Endothelial cell of umbilical vein (primary cell): Measurements from ENCODE around the gene SH3D21. TPM values are rescaled to one million over a fixed set of nuclear protein-coding genes. Genes with fewer than 3 reads are reported as not detected.

Experiments used
- BruUV-seq: library from RNA; stranded (reverse); fragments of 400-500 nt; replicated peaks from 2 replicates; lab custom pipeline; 2021; lab: Mats Ljungman, UMichigan
- CTCF ChIA-PET: fragments of 300-600, 350-600 bp; sonication (Branson Sonifier 250); formaldehyde crosslinking; loops from one replicate; lab custom pipeline; 2021; ENCODE audit warnings: antibody characterized with exemption, inconsistent platforms; lab: Charles Lee
- POLR2A ChIA-PET: fragments of 300-600, 350-600 bp; sonication (Branson Sonifier 250); formaldehyde crosslinking; loops from one replicate; lab custom pipeline; 2021; ENCODE audit warnings: antibody characterized with exemption, inconsistent platforms; lab: Charles Lee
- DNase-seq: peaks from one replicate; pipeline ENCODE4 v3.0.0-alpha.2; 2011; ENCODE audit warnings: low read depth, low spot score
- FAIRE-seq: peaks from 2 replicates; lab custom pipeline; 2011; peaks lifted over from hg19 to GRCh38; lab: Jason Lieb, UNC
- H2AFZ ChIP-seq: 2 replicates; pipeline ENCODE4 v1.6.0; 2012; ENCODE audit warnings: low read depth, low read length, control low read depth, inconsistent platforms
- H3K27ac ChIP-seq: 2 replicates; pipeline ENCODE4 v1.5.1; 2011; ENCODE audit warnings: low read depth, mild to moderate bottlenecking, control low read depth, low read length, moderate library complexity; ENCODE audit not compliant: insufficient read depth
- H3K27me3 ChIP-seq, 2 experiments: 2 replicates each; pipeline versions ENCODE4 v1.6.0 to v1.6.1; 2011; ENCODE audit warnings: low read length in 2 of 2, mixed read lengths in 1 of 2; ENCODE audit not compliant: control insufficient read depth in 2 of 2, insufficient read depth in 2 of 2
- H3K36me3 ChIP-seq, 2 experiments: 2 replicates in 1 of 2; 3 replicates in 1 of 2; pipeline ENCODE4 v1.5.1; 2011; ENCODE audit warnings: low read length in 2 of 2, mild to moderate bottlenecking in 1 of 2, moderate library complexity in 1 of 2; ENCODE audit not compliant: control insufficient read depth in 2 of 2, insufficient read depth in 2 of 2; ENCODE audit errors: extremely low read depth in 1 of 2
- H3K4me1 ChIP-seq: 3 replicates; pipeline ENCODE4 v1.5.1; 2011; ENCODE audit warnings: mild to moderate bottlenecking, low read length; ENCODE audit not compliant: control insufficient read depth, insufficient read depth; ENCODE audit errors: extremely low read depth
- H3K4me2 ChIP-seq: 2 replicates; pipeline ENCODE4 v1.6.1; 2011; ENCODE audit warnings: low read length, control low read depth, mixed read lengths; ENCODE audit not compliant: insufficient read depth
- H3K4me3 ChIP-seq, 3 experiments: fragments of 200-600 bp in 1 of 3; sonication (generic), shearing (Covaris generic) in 1 of 3; replicated peaks in 1 of 3; 2 replicates each; pipeline ENCODE4 v1.5.1; 2011 to 2016; ENCODE audit warnings: control low read depth in 3 of 3, low read length in 3 of 3, mild to moderate bottlenecking in 2 of 3, inconsistent platforms in 1 of 3, low read depth in 1 of 3, moderate library complexity in 1 of 3; ENCODE audit not compliant: insufficient read depth in 1 of 3
- H3K79me2 ChIP-seq: 2 replicates; pipeline ENCODE4 v1.6.0; 2012; ENCODE audit warnings: low read length, inconsistent platforms; ENCODE audit not compliant: control insufficient read depth, insufficient read depth
- H3K9ac ChIP-seq: replicated peaks from 2 replicates; pipeline ENCODE3; 2011; ENCODE audit warnings: low read length, control low read depth; ENCODE audit not compliant: insufficient read depth; ENCODE audit errors: extremely low read depth
- H3K9me1 ChIP-seq: replicated peaks from 3 replicates; pipeline ENCODE4 v1.6.0; 2011; ENCODE audit warnings: mild to moderate bottlenecking, low read length; ENCODE audit not compliant: control insufficient read depth, insufficient read depth; ENCODE audit errors: extremely low read depth
- H3K9me3 ChIP-seq: replicated peaks from 2 replicates; pipeline ENCODE4 v1.5.1; 2012; ENCODE audit warnings: low read length, inconsistent platforms; ENCODE audit not compliant: control insufficient read depth, insufficient read depth
- H4K20me1 ChIP-seq: replicated peaks from 2 replicates; pipeline ENCODE3; 2011; ENCODE audit warnings: mild to moderate bottlenecking, low read length; ENCODE audit not compliant: control insufficient read depth, insufficient read depth; ENCODE audit errors: extremely low read depth
- EZH2 ChIP-seq: IDR thresholded peaks from 2 replicates; pipeline ENCODE4 v1.6.1; 2012; ENCODE audit warnings: borderline replicate concordance, low read depth, mild to moderate bottlenecking, moderate library complexity, low read length, inconsistent platforms; ENCODE audit not compliant: severe bottlenecking
- FOS ChIP-seq: IDR thresholded peaks from 2 replicates; pipeline ENCODE4 v1.6.1; 2011; ENCODE audit warnings: mild to moderate bottlenecking, low read length, moderate library complexity, borderline replicate concordance; ENCODE audit not compliant: insufficient read depth
- GATA2 ChIP-seq: IDR thresholded peaks from 2 replicates; pipeline ENCODE4 v1.7.0; 2011; ENCODE audit warnings: low read depth, mild to moderate bottlenecking, moderate library complexity, mixed read lengths, low read length; ENCODE audit not compliant: insufficient read length, insufficient read depth
- JUN ChIP-seq: IDR thresholded peaks from 2 replicates; pipeline ENCODE4 v1.6.1; 2011; ENCODE audit warnings: borderline replicate concordance, low read depth; ENCODE audit not compliant: insufficient read length, insufficient read depth
- MAX ChIP-seq: IDR thresholded peaks from 2 replicates; pipeline ENCODE4 v1.6.1; 2011; ENCODE audit not compliant: insufficient read depth, insufficient read length
- MYC ChIP-seq: IDR thresholded peaks from one replicate; pipeline ENCODE4 v1.6.1; 2011; ENCODE audit warnings: mild to moderate bottlenecking, low read depth, low read length
- POLR2A ChIP-seq: IDR thresholded peaks from 2 replicates; pipeline ENCODE4 v1.6.1; 2012; ENCODE audit warnings: low read depth, mild to moderate bottlenecking, control low read depth, low read length
- POLR2AphosphoS5 ChIP-seq: IDR thresholded peaks from 2 replicates; pipeline ENCODE4 v1.6.1; 2012; ENCODE audit warnings: low read depth, mild to moderate bottlenecking, control low read depth, low read length, moderate library complexity; ENCODE audit not compliant: insufficient read depth
- dilution Hi-C: fragments of 300-500 bp; cut with MboI; formaldehyde crosslinking; loops from one replicate; pipeline ENCODE4 v1.15.0; 2019; ENCODE audit warnings: low sequenced_read_pairs; ENCODE audit not compliant: extremely low pct_ligation_motif_present
- intact Hi-C: fragments of 100-400 bp; cut with micrococcal nuclease; formaldehyde crosslinking; loops from one replicate; pipeline ENCODE4 v1.10.0; 2022
- polyA plus RNA-seq, 4 experiments: library from polyadenylated mRNA; depleted of rRNA in 3 of 4; stranded (reverse) in 3 of 4; unstranded in 1 of 4; fragments of >200 nt; gene quantifications; 2 replicates each; pipeline versions ENCODE4 v1.2.1 to v1.2.3, GENCODE V29; 2011 to 2012; ENCODE audit warnings: missing spikeins in 1 of 4
- total RNA-seq: library from RNA; stranded (reverse); gene quantifications from 2 replicates; pipeline ENCODE4 v1.2.3, GENCODE V29; 2021
- TF ChIP-seq, protein P1 (sequence below), 2 donors: IDR thresholded peaks; 1 replicate in 1 of 2; 2 replicates in 1 of 2; pipeline ENCODE4 v1.5.1; 2011; ENCODE audit warnings: low read length in 2 of 2, mild to moderate bottlenecking in 2 of 2, moderate library complexity in 2 of 2, control low read depth in 1 of 2, inconsistent platforms in 1 of 2, low read depth in 1 of 2; ENCODE audit not compliant: insufficient read depth in 1 of 2; ENCODE audit errors: extremely low read depth in 1 of 2

Gene SH3D21
- total and polyA plus RNA-seq, 2 donors (not counting 3 experiments of a cell fraction or from before 2014, with no cell fraction given) = 1.8 to 7.2 TPM

GRCh38 chr1:36298640-36299039 lies 7.5 kb upstream of the SH3D21 start:
- FAIRE-seq = peak; percentile 33
- Histone ChIP-seq H3K27ac (no peak overlapping the region), H3K4me3 (no peak overlapping the region), H4K20me1 (no peaks in the 10 kb centered on the region), H3K4me2 (no peak overlapping the region), H3K9me3 (no peaks in the 10 kb centered on the region), H3K9ac (no peak overlapping the region), H3K36me3 (peaks cover 35 to 42% of the 10 kb centered on the region in 2 experiments), H3K27me3 (no peaks in the 10 kb centered on the region), H2AFZ (no peak overlapping the region), H3K4me1 (peaks cover 15% of the 10 kb centered on the region), H3K79me2 (peaks cover 10% of the 10 kb centered on the region), H3K9me1 (no peaks in the 10 kb centered on the region)
- no TSS peak for BruUV-seq
- dilution Hi-C loops = no loop called here
- ChIA-PET POLR2A (no interaction called here), CTCF (interaction anchor here (1.2 to 2.6 kb wide), 4 partner anchors 13 to 149 kb away, joined by 3 to 17 read pairs (median 10); partner anchors contain the start of genes EVA1B and TRAPPC3)
- DNase-seq = no peak
- TF ChIP-seq MAX = no peak
- no peak for TF ChIP-seq POLR2A
- TF ChIP-seq EZH2 = no peak
- TF ChIP-seq JUN = no peak
- TF ChIP-seq, protein P1, sequence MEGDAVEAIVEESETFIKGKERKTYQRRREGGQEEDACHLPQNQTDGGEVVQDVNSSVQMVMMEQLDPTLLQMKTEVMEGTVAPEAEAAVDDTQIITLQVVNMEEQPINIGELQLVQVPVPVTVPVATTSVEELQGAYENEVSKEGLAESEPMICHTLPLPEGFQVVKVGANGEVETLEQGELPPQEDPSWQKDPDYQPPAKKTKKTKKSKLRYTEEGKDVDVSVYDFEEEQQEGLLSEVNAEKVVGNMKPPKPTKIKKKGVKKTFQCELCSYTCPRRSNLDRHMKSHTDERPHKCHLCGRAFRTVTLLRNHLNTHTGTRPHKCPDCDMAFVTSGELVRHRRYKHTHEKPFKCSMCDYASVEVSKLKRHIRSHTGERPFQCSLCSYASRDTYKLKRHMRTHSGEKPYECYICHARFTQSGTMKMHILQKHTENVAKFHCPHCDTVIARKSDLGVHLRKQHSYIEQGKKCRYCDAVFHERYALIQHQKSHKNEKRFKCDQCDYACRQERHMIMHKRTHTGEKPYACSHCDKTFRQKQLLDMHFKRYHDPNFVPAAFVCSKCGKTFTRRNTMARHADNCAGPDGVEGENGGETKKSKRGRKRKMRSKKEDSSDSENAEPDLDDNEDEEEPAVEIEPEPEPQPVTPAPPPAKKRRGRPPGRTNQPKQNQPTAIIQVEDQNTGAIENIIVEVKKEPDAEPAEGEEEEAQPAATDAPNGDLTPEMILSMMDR (IDR thresholded peaks at IDR 0.05; ENCODE audit: extremely low read depth in 1 of 2, insufficient read depth in 1 of 2, low read depth in 1 of 2, low read length in 2 of 2) = no peak
- TF ChIP-seq MYC = no peak
- TF ChIP-seq FOS = no peak
- no peak for TF ChIP-seq POLR2AphosphoS5
- no peak for TF ChIP-seq GATA2
- intact Hi-C loops = no loop called here
